ENCODE data around the gene RHOF.

Gene RHOF

GRCh38 chr12:121793440-121793837 is at the start of gene RHOF:
Gene RHOF (minus strand): TSS chr12:121793688. CDS start chr12:121793633, 55 bp downstream.
- no peak for DNase-seq

GRCh38 chr12:121839993-121840761 is 46.7 kb upstream of the RHOF start:
- DNase-seq = no peak

GRCh38 chr12:121839106-121839992 is 45.9 kb upstream of the RHOF start:
- DNase-seq = peak; percentile 67

DNA sequence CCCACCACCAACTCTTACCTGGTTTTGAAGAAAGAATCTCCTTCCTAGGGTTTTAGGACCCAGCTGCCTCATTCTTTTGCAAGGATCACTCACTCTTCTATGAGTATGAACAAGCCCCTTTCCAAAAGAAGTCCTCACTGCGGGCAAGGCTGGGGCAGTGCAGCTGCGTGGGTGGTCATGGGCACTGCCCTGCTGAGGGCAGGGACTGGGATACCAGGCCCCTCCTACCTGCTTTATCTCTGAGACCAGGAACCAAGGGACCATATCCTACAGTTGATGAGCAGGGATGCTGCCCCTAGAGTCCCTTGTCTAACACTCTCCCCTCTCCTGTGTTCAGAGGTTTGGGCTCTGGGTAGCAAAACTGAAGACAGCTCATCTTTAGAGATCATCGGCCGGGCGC is 44.6 kb upstream of the RHOF start:
- DNase-seq = no peak

DNA sequence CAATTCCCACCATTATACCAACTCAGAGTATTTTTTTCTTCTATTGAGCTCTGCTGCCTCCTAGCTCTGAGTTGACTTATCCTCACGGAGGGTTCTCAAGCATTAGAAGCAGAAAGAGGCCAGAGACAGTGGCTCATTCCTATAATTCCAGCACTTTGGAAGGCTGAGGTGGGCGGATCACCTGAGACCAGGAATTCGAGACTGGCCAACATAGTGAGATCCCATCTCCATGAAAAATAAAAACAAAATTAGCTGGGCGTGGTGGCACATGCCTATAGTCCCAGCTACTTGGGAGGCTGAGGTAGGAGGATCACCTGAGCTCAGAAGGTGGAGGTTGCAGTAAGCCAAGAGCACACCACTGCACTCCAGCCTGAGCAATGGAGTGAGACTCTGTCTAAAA is 44.2 kb upstream of the RHOF start:
- DNase-seq = no peak

DNA sequence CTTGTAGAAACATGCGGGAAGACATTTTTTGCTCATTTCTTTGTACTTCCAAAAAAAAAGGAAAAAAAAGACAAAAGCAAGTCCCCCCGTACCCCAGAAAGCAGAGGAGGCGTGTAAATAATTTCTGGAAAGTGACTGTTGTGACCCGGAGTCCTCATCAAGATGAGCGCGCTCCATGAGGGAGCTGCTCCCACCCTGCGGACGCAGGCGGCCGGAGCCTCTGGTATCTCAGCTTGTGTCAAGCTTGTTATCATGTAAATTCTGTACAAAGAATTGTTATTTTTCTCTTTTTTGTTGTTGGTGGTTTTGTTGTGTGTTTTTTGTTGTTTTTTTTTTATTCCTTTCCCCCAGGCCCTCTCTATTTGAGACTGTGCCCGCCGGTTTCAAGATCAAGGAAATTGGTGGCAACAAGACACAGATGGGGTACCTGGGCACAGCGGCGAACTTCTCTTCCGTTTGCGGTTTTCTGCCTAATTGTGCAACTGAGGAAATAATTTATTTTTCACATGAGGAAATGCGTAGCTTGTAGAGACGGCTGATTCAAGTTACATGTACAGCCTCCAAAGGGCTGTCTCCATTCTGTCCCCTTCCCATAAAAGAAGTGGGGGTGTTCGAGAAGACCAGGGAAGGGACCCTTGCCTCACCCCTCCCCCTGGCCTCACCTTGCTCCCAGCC is 38.2 kb upstream of the RHOF start:
- DNase-seq = no peak

DNA sequence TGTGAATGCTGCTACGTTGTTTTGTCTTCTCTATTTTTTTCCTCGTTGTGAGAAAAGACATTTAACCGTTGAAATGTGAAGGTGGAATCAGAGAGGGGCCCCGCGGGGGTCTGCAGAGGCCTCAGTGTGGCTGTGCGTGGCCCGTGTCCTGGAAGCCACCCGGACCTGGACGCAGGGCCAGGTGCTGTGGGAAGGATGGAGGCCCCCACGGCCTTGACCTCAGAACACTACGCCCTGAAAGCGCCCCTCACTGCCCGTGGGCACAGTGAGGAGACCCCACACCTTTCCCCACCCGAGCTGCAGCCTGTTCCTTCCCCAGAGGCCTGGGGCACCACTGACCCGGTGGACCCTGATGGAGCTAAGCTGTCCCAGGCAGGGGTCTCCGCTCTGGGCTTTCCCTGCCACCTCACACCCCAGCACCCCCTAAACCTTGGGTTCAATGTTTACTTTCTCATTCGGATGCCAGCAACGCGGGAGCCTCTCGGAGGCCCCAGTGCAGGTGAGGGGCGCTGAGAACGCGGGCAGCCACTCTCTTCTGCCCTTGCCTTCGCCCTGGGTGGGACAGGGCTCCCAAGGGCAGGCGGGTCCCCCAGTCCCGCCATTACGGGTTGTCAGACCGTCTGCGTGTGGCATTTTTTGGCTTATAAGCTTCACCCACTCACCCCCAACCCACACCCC is 37.2 kb upstream of the RHOF start:
- DNase-seq = no peak

DNA sequence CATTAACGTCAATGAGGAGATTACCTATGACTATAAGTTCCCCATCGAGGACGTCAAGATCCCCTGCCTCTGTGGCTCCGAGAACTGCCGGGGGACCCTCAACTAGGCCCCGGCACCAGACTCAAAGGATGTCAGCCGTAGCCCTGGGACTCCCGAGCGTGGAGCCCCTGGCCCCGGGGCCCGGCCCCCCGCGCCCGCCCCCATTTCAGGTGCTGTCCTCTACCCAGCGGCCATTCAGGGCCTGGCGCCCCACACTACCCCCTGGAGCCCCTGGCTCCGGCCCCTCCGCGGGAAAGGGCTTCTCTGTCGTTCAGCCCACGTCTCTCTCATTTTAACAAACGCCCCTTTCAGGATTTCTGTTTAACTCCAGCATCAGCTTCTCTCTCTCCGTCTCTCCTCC is 36.6 kb upstream of the RHOF start:
- no peak for DNase-seq

- no peak for DNase-seq
These were observed 35.9 kb upstream of the RHOF start for GRCh38 chr12:121829250-121829918.

DNA sequence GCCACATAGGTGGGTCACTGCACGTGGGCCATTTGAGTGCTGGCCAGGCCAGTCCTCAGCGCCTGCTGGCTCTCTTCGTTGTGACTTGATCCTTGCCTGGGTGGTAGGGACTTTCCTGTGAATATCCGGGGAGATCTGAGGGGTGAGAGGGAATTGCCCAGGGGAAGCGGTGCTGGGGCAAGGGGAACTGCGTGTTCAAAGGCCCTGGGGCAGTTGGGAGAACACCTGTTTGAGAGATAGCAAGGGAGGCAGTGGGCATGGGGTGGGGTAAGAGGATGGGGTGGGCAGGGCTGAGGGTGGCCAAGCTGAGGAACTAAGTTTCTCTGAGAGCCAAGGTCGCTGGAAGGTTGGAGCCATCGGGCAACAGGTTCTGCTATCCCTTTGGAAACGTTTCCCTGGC is 35.3 kb upstream of the RHOF start:
- no peak for DNase-seq

- no peak for DNase-seq
These were observed 34.8 kb upstream of the RHOF start for GRCh38 chr12:121828306-121828705.

DNA sequence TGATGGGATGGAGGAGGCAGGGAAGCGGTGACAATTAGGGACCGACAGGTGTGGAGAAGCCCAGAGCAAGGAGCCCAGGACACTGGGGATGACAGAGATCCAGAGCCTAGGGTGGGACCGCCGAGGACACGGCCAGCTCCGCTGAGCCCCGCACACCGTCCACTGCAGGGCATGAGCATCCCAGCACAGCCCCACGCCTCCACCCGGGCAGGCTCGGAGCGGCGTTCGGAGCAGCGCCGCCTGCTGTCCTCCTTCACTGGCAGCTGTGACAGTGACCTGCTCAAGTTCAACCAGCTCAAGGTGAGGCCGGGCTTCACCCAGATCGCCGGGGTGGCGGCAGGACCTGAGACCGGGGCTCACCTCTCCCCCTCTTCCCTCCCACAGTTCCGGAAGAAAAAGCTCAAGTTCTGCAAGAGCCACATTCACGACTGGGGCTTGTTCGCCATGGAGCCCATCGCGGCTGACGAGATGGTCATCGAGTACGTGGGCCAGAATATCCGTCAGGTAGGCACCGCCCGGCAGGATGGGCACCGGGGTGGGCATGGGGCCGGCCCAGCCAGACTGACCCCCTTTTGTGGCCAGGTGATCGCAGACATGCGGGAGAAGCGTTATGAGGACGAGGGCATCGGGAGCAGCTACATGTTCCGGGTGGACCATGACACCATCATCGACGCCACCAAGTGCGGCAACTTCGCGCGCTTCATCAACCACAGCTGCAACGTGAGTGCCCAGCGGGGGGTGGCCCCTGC is 34.0 kb upstream of the RHOF start:
- DNase-seq = no peak

DNA sequence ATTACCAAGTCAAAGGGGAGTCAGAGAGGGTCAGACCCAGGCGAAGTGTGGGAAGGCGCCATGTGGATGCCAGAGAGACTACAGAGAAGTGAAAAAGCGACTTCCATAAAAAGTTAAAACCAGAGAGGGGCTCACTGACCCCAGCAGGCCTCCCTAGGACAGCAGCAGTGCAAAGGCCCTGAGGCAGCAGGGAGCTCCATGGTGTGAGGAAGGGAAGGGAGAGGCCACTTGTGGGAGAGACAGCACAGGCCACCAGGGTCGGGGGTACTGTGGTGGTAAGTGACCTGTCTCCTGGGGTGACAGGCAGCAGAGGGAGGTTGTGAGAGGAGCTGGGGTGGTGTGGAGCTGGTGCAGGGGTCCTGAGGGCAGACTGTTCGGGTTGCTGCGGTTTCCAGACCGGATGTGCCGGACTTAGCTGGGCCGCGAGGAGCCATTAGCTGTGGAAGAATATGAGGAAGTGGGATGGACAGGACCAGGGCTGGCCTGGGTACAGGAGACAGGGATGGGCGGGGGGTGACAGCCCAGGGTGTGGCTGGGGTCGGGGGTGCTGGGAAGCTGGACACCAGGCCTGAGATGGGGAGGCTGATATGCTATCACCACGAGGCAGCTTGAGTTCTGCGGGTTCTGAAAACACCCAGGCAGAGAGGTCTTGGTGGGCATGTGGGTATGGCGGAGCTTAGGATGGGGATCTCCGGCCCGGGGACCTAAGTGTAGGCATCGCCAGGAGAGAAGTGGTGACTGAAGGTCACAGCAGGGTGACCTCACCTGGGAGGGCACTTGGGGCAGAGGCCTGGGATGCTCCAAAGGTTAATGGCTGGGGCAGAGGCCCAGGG is 33.0 kb upstream of the RHOF start:
- no peak for DNase-seq

- no peak for DNase-seq
These were observed 31.6 kb upstream of the RHOF start for GRCh38 chr12:121825041-121825523.

GRCh38 chr12:121823727-121824115 is 30.2 kb upstream of the RHOF start:
- DNase-seq = no peak

GRCh38 chr12:121823101-121823726 is 29.7 kb upstream of the RHOF start:
- no peak for DNase-seq

GRCh38 chr12:121822393-121823100 is 29.1 kb upstream of the RHOF start:
- DNase-seq = no peak

GRCh38 chr12:121820056-121820455 is 26.6 kb upstream of the RHOF start:
- no peak for DNase-seq

GRCh38 chr12:121819212-121819949 is 25.9 kb upstream of the RHOF start:
- DNase-seq = no peak

Measured in DMS79 (cell line).